Left cardiac atrium (tissue), 4 donors: ENCODE measurements around the gene INSYN1. TPM values are rescaled to one million over a fixed set of nuclear protein-coding genes. Genes with fewer than 3 reads are reported as not detected.

Experiments
- ATAC-seq, 2 donors: fragments of 200-7000 bp; cut with Tn5 transposase; one replicate each; pipeline ENCODE4 v1.9.1; 2020; ENCODE audit warnings: mild to moderate bottlenecking in 2 of 2, moderate library complexity in 2 of 2
- DNase-seq: peaks from one replicate; pipeline ENCODE4 v3.0.0-alpha.2; 2020
- intact Hi-C, 2 donors: fragments of 100-400 bp; cut with DNase I; formaldehyde crosslinking; loops; one replicate each; pipeline versions ENCODE4 v1.14.1 to v1.15.1; 2022 to 2023
- total RNA-seq, 2 donors: library from RNA; stranded (reverse); fragmentation: NEBNext Ultra II Directional; extraction: Animal tissue kit (Norgen Biotek cat#: 25700); gene quantifications; one replicate each; pipeline ENCODE4 v1.2.1, GENCODE V29; 2021
- donor health status: DM: no; HTN: yes; CAD: no.
- donor health status: DM: no; HTN: yes; CAD: no; lungs with severe emphysema.
- donor health status: DM: yes; HTN: yes; CAD: no.
- donor health status: Dilated cardiomyopathy.

The INSYN1 gene
- total RNA-seq, 2 donors from 2014 or later = 79.3 to 80.8 TPM

DNA sequence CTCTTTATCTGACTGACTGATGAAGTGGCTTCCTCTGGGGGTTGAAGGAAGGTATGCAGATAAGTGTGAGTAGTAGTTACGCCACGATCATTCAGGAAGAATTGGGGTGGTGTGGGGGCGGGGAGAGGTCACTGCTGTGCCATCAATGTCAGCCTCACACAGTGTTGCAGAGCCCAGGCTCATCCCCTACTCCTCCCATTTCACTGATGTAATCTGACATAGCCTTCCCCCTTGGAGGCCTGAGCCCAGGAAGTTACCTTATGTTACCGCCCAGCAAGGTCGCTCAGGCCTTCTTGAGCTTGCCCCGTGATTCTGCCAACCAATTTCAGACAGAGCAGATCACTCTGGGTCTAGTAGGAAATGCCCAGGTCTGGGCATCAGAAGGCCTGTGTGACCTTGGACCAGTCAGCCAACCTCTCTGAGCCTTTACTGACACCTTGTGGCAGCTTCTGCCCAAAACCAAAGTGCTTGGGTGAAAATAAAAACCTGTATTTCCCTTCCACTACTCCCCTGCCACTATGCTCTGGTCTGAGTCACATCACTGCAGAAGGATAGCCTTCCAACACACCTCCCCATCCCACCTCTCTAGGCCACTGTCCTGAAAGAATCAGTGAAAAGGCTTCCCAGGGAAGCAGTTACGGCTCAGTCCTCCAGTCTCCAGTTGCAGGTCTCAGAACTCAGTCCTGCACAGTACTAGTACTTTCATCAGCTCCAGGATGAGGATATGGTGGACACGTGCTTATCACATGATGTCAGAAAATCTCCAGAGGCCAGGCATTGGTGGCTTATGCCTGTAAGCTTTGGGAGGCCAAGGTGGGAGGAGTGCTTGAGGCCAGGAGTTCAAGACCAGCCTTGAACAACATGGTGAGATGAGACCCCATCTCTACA lies 28.1 kb upstream of the INSYN1 start:
- ATAC-seq = peak in 1 of 2 donors; percentile 37
- intact Hi-C loops = no loop called here
- DNase-seq = no peak

DNA sequence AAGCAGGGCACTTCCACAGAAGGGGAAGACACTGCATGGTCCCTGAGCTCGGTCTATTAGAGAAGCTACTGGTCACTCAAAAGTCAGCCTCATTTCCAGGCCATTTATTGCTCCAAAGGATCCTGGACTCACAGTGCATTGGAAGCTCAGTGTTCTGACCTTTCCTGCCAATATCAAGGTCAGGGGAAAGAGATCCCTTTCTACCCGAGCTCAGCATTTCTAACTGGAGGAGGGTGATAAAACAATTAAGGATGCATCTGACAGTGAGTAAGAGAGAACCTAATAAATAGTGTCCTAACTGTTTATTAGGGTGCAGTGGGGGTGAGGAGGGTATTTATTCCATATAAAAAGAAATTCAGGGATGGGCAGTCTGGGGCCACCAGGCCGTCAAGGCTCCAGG lies 26.8 kb upstream of the INSYN1 start:
- no peak for DNase-seq
- no peak for ATAC-seq
- intact Hi-C loops = no loop called here

- intact Hi-C loops = no loop called here
- DNase-seq (no peak), ATAC-seq (no peak)
Measured at GRCh38 chr15:73777741-73778140, 24.6 kb upstream of the INSYN1 start.

GRCh38 chr15:73773428-73773827 lies 20.3 kb upstream of the INSYN1 start:
- intact Hi-C loops = no loop called here
- DNase-seq = no peak
- ATAC-seq = no peak

- ATAC-seq = no peak
- intact Hi-C loops = no loop called here
- no peak for DNase-seq
Measured at GRCh38 chr15:73771385-73772045, 18.4 kb upstream of the INSYN1 start.

GRCh38 chr15:73770050-73770449 lies 16.9 kb upstream of the INSYN1 start:
- ATAC-seq = no peak

GRCh38 chr15:73767806-73768501 lies 14.8 kb upstream of the INSYN1 start:
- ATAC-seq = no peak
- DNase-seq = no peak
- intact Hi-C loops = no loop called here

More at GRCh38 chr15:73770050-73770449, 16.9 kb upstream of the INSYN1 start:
- intact Hi-C loops = no loop called here
- no peak for DNase-seq

DNA sequence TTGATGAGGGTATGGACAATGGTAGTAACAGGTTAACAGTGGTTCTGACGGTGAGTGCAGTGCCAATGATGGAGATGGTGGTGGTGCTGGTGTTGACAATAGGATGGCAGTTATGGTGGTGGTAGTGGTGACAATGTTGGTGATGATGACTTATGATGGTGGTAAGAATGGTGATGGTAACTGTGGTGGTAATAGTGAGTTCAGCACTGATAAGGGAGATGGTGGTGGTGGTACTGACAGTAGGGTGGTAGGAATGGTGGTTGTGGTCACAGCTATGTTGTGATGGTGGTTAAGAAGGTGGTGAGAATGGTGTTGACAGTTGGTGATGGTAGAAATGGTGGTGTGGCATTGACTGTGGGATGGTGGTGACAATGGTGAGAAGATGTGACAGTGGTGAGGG lies 13.4 kb upstream of the INSYN1 start:
- ATAC-seq (no peak), DNase-seq (no peak)
- intact Hi-C loops = no loop called here

DNA sequence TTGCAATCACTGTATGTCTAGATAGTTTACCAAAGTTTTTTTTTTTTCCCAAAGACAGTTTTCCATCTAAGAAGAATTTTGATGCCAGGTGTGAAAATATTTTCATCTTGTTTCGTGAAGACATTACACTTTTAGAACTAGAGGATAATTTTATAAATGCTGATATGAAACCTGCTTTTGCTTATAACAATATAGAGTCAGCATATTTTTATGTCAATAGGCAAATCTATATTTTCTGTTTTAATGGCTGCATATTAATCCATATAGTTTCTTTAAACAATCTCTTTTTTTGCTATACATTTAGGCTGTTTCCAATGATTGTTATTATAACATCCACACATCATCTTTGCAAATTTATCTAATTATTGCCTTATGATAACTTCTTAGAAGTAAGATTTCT lies 12.6 kb upstream of the INSYN1 start:
- no peak for DNase-seq
- ATAC-seq = no peak
- intact Hi-C loops = no loop called here

DNA sequence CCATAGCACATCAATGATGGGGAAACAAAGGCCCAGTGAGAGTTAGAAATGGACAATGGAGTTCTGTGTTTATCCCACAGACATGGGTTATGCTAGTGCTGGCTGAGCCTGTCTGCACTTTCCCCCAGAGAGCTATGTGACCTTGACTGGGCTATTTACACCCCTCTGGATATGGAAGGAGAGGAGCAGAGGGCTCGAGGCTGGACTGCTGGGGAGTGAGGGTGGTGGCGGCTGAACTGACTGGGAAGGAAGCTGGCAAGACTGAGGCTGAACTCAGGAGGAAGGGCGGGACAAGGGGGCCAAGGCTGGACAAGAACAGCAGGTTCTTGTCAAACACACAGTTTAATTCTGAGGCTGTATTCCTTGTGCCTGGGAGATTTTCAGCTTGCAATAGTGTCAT lies 10.8 kb upstream of the INSYN1 start:
- intact Hi-C loops = no loop called here
- ATAC-seq (peak; percentile 68 to 86), DNase-seq (no peak)

- intact Hi-C loops = no loop called here
- DNase-seq (no peak), ATAC-seq (peak in 1 of 2 donors; percentile 13)
Measured at GRCh38 chr15:73760330-73761329, 7.5 kb upstream of the INSYN1 start.

DNA sequence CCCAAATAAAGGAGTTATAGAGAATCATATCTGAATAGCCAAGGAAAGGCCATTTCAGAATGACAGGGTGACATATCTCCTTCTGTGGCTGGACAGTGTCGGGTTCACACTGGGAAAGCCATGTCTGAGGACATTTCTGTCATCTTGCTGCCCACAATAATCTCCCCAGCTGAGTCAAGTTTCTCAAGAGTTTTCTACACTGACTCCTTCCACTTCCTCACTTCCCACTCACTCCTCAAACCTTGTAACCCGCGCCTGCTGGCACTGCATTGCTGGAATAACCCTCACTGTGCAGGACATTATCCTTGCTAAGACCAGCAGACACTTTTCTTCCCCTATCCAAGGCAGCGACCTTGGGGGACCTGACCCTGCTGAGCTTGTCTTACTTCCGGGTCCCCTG lies 5.3 kb upstream of the INSYN1 start:
- ATAC-seq = no peak
- intact Hi-C loops = no loop called here

GRCh38 chr15:73757571-73757970 lies 4.4 kb upstream of the INSYN1 start:
- no peak for DNase-seq
- intact Hi-C loops = no loop called here
- no peak for ATAC-seq

More for the DNA sequence above, 5.3 kb upstream of the INSYN1 start:
- no peak for DNase-seq

DNA sequence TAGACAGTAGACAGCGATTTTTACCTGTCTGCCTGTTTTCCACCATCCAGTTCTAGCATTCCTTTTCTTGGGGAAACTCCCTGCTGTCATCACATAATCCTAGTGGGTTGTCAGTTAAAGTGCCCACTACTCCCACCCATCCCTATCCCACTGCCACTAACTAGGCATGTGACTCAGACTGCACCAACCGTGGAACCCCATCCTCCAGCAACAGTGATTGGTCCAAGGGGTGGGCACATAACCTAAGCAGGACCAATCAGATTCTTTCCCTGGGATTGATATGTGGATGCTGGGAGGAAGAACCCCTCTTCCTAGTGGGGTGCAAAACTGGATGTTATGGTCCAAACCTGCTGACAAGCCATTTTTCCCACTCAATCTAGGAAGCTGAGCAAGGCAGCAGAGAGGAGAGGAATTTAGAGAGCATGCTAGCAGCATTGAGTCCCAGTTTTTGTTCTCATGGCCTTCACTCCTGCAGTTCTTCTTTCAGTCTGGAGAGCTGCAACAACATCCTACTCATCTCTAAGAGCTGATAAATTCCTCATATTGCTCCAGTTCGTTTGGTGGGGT lies 3.9 kb upstream of the INSYN1 start:
- no peak for DNase-seq
- no peak for ATAC-seq
- intact Hi-C loops = no loop called here

- ATAC-seq (no peak), DNase-seq (no peak)
- intact Hi-C loops = no loop called here
Measured at GRCh38 chr15:73756390-73756789, 3.2 kb upstream of the INSYN1 start.

DNA sequence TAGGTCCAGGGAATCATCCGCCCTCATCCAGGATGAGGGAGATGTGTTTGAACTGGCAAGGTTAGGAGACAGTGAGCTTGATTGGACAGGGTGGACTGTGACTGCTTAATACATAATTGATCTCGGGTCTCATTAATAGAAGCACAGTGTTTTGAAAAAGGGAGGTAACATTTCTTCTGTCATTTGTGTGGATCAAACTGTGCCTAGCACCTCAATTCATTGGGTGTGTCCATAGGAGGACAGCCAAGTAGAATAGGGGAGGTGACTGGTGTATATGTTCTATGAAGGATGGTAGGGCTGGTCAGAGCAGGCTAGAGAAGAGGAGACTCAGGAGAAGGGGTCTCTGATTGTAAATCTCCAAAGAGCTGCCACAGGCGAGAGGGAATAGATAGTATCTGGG lies 2.8 kb upstream of the INSYN1 start:
- no peak for ATAC-seq
- intact Hi-C loops = no loop called here
- DNase-seq = no peak

- no peak for ATAC-seq
- no peak for DNase-seq
- intact Hi-C loops = no loop called here
Measured at GRCh38 chr15:73755481-73755880, 2.3 kb upstream of the INSYN1 start.

- intact Hi-C loops = no loop called here
- ATAC-seq (no peak), DNase-seq (no peak)
Measured at GRCh38 chr15:73754461-73754860, 1.3 kb upstream of the INSYN1 start.

- DNase-seq (no peak), ATAC-seq (peak; percentile 44 to 64)
- intact Hi-C loops = no loop called here
Measured at GRCh38 chr15:73752806-73753193, 351 bp downstream of the INSYN1 start.
